Ovary (tissue), 9 donors: Measurements from ENCODE around the gene DENND1A. TPM values are rescaled to one million over a fixed set of nuclear protein-coding genes. Genes with fewer than 3 reads are reported as not detected.
"Not testable (repeated sequence)": the region's sequence is repeated elsewhere in the genome, so short reads cannot be mapped to it uniquely, and the experiment has no call there.

ENCODE experiments used
- DNase-seq, 5 donors: peaks; one replicate each; pipeline ENCODE4 v3.0.0-alpha.2; 2019 to 2020
- H3K27ac ChIP-seq, 2 donors: fragments of 200-600 bp; one replicate each; pipeline versions ENCODE4 v1.5.1 to v1.8.0; 2019 to 2022
- H3K27me3 ChIP-seq: fragments of 200-600 bp; one replicate; pipeline ENCODE4 v1.8.0; 2022
- H3K36me3 ChIP-seq: fragments of 200-600 bp; sonication (generic); one replicate; pipeline ENCODE4 v1.5.1; 2019
- H3K4me1 ChIP-seq: one replicate; pipeline ENCODE4 v1.8.1; 2013; ENCODE audit warnings: mild to moderate bottlenecking, moderate library complexity; ENCODE audit not compliant: insufficient read depth
- H3K4me3 ChIP-seq: fragments of 200-600 bp; sonication (generic); one replicate; pipeline ENCODE4 v1.5.1; 2017
- H3K9me3 ChIP-seq, 2 donors: fragments of 200-600 bp in 1 of 2; sonication (generic) in 1 of 2; one replicate each; pipeline versions ENCODE4 v1.5.1 to v1.8.1; 2013 to 2019; ENCODE audit warnings: mild to moderate bottlenecking in 1 of 2, moderate library complexity in 1 of 2
- EP300 ChIP-seq: sonication (generic); formaldehyde crosslinking; IDR thresholded peaks from one replicate; pipeline ENCODE4 v1.6.1; 2017; ENCODE audit warnings: antibody characterized with exemption
- POLR2A ChIP-seq: fragments of 450-650 bp; IDR thresholded peaks from one replicate; pipeline ENCODE4 v1.6.1; 2017; ENCODE audit warnings: antibody characterized with exemption, mild to moderate bottlenecking, moderate library complexity
- WGBS, 3 donors: extraction: QIAGEN DNeasy Blood & Tissue Kit in 1 of 3; methylation state at CpG; one replicate each; pipeline versions ENCODE4 v1.1.5 to v1.1.7; 2013 to 2017; 5-methylcytosine and 5-hydroxymethylcytosine counted together
- intact Hi-C, 4 donors: fragments of 100-400 bp; cut with DNase I; formaldehyde crosslinking; loops; one replicate each; pipeline versions ENCODE4 v1.11.0 to v1.15.1; 2022 to 2023
- polyA plus RNA-seq, 2 donors: library from polyadenylated mRNA; stranded (reverse); fragments of 200-250 nt in 1 of 2; fragments of 350-450 nt in 1 of 2; fragmentation: Illumina TruSeq in 1 of 2; extraction: RNeasy Lipid Tissue Mini Kit (QIAGEN cat#74804) in 1 of 2; gene quantifications; one replicate each; pipeline ENCODE4 v1.2.3, GENCODE V29; 2013 to 2014
- total RNA-seq, 7 donors: library from RNA; depleted of rRNA in 2 of 7; stranded (reverse); fragments of >200 nt in 2 of 7; fragmentation: NEBNext Ultra II Directional in 3 of 7; extraction: Animal tissue kit (Norgen Biotek cat#: 25700) in 3 of 7; gene quantifications; one replicate each; pipeline versions ENCODE4 v1.1.0 to v1.2.4, GENCODE V29; 2016 to 2023
- TF ChIP-seq, protein P1 (sequence below), 3 donors: fragments of 450-650 bp in 2 of 3; fragments of 200-600 bp in 1 of 3; IDR thresholded peaks; one replicate each; pipeline versions ENCODE4 v1.5.1 to v1.8.0; 2016 to 2022; ENCODE audit warnings: antibody characterized with exemption in 3 of 3, mild to moderate bottlenecking in 1 of 3
- donor health status: DM: no; HTN: no; CAD: no; lungs with moderate emphysema.
- donor health status: DM: no; HTN: no; CAD: no.
- donor health status: Bipolar disorder and iron deficiency.
- donor health status: DM: yes; HTN: yes; CAD: no.
- donor health status: DM: no; HTN: no; CAD: no.
- donor health status: DM: yes; HTN: yes; CAD: no.

Gene DENND1A
- total and polyA plus RNA-seq, 9 donors: 10.4 to 24.5 (median 17.1) TPM

DNA sequence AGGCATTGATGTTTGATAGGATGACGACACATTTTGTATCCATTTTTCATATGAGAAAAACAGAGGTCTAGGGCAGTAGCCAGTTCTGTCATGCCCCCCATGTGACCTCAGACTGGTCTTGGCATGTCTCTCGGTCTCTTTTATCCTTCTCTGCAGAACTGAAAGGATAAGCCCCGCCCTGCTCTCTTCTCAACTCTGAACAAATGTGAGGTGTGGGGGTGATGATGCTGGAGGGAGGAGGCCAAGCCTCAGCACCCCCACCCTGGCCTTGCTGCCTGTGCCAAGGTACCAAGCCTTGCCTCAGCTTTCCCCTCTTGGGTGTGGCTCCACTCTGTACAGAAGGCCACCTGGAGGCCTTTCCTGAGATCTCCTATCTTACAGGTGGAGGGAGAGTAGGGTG is 593.5 kb downstream of the DENND1A start:
- no peak for DNase-seq
- intact Hi-C loops: no loop called here
- WGBS, 3 donors: 81 to 88% (median 82%) methylated on average over 3 of the region's 3 CpGs

DNA sequence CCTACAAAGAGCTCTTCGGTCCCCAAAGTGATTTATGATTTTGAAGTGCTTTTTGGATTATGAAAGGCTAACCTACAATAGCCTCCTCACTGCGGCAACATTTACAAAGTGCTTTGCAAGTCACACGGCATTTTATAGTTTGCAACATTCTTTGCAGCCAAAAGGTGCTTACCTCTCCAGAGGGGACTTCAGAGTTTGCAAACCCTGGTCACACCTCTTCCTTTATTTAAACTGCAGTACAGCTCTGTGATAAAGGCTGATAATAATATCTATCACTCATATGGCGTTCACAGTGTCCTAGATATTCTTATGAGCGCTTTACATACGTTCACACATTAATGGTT is 594.0 kb downstream of the DENND1A start:
- no peak for TF ChIP-seq POLR2A
- TF ChIP-seq, protein P1, sequence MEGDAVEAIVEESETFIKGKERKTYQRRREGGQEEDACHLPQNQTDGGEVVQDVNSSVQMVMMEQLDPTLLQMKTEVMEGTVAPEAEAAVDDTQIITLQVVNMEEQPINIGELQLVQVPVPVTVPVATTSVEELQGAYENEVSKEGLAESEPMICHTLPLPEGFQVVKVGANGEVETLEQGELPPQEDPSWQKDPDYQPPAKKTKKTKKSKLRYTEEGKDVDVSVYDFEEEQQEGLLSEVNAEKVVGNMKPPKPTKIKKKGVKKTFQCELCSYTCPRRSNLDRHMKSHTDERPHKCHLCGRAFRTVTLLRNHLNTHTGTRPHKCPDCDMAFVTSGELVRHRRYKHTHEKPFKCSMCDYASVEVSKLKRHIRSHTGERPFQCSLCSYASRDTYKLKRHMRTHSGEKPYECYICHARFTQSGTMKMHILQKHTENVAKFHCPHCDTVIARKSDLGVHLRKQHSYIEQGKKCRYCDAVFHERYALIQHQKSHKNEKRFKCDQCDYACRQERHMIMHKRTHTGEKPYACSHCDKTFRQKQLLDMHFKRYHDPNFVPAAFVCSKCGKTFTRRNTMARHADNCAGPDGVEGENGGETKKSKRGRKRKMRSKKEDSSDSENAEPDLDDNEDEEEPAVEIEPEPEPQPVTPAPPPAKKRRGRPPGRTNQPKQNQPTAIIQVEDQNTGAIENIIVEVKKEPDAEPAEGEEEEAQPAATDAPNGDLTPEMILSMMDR (IDR thresholded peaks at IDR 0.05): no peak
- no peak for TF ChIP-seq EP300
- no peaks in the 10 kb centered on the region for H3K36me3 ChIP-seq
- peaks cover 2% of the 10 kb centered on the region for H3K4me1 ChIP-seq
- no peaks in the 10 kb centered on the region for H3K27me3 ChIP-seq
- H3K9me3 ChIP-seq: no peaks in the 10 kb centered on the region
- no peak for DNase-seq
- 70 to 77% (median 77%) methylated on average over 6 of the region's 6 CpGs for WGBS, 3 donors
- no peak overlapping the region for H3K4me3 ChIP-seq
- H3K27ac ChIP-seq: no peak overlapping the region
- intact Hi-C loops: no loop called here

More for the DNA sequence above, 593.5 kb downstream of the DENND1A start:
- no peak overlapping the region for H3K27ac ChIP-seq
- H3K9me3 ChIP-seq: no peaks in the 10 kb centered on the region
- H3K36me3 ChIP-seq: no peaks in the 10 kb centered on the region
- H3K4me3 ChIP-seq: no peak overlapping the region
- H3K4me1 ChIP-seq: peaks cover 2% of the 10 kb centered on the region
- H3K27me3 ChIP-seq: no peaks in the 10 kb centered on the region
- TF ChIP-seq, protein P1 (IDR thresholded peaks at IDR 0.05): no peak
- TF ChIP-seq POLR2A (no peak), EP300 (no peak)

DNA sequence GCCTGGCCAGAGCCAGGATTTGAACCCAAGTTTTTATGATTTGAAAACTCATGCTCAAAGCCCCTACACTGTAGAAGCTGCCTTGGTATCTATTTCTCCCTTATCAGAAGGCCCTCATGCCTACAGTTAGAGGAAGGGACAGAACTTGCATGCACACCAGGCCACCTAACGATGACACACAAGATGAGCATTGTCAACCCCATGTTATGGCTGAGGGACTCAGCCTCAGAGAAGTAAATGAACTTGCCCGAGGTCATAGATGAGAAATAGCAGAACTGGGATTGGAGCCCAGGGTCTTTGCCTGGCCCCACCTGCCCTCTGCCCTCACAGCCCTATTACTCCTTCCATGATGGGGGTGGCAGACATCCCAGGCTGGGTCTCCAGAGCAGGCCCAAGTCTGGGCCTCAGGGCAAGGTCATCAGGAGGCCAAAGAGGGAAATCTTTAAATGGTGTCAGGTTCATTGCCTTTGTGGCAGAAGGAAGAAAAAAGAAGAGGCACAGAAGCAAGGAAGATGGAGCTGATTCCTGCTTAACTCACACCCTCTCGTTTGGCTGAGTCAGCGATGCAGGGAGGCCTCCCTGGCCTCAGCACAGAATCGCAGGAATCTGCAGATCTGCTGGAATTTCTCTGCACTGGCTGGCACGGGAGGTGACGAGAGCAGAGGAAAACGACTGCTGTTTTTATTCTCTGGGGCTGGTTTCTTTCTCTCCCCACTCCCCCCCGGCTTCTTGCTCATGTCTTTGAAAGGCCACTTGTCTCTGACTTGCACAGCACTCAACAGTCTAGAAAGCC is 594.5 kb downstream of the DENND1A start:
- Histone ChIP-seq H3K4me3 (no peak overlapping the region), H3K27ac (no peak overlapping the region), H3K27me3 (no peaks in the 10 kb centered on the region), H3K36me3 (no peaks in the 10 kb centered on the region), H3K9me3 (no peaks in the 10 kb centered on the region), H3K4me1 (peaks cover 2% of the 10 kb centered on the region)
- intact Hi-C loops: no loop called here
- TF ChIP-seq POLR2A (no peak), EP300 (no peak)
- TF ChIP-seq, protein P1 (IDR thresholded peaks at IDR 0.05): no peak
- DNase-seq: no peak
- WGBS, 3 donors: 31 to 32% (median 31%) methylated on average over 9 of the region's 9 CpGs

DNA sequence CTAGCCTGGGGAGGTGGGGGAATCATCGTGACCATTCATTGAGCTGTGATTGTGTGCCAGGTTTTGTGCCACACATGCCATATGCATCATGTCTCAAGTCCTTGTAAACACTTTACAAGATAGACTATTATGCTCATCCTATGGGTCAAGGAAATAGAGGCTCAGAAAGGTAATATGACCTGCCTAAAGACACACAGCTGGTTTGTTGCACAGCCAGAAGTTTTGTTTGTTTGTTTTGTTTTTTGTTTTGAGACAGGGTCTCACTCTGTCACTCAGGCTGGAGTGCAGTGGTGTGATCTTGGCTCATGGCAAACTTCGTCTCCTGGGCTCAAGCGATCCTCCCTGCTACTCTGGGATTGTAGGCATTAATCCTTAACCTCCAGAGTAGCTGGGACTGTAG is 595.3 kb downstream of the DENND1A start:
- 87 to 99% (median 95%) methylated on average over 3 of the region's 3 CpGs for WGBS, 3 donors

DNA sequence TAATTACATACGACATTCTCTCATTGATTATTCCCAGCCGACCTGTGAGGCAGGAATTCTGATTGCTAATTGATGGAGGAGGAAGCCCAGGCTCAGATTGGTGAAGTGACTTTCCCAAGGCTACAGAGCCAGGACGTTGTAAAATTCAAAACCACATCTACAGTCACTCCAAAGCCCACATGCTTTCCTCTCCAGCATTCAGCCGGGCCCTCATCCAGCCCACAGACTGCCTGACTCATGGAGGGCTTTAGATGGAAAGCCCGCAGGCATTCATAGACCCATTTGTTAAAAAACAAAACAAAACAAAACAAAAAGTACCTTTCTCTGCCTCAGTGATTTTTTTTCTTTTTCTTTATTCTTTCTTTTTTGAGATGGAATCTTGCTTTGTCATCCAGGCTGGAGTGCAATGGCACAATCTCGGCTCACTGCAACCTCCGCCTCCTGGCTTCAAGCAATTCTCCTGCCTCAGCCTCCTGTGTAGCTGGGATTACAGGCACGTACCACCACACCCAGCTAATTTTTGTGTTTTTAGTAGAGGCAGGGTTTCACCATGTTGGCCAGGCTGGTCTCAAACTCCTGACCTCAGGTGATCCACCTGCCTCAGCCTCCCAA is 596.8 kb downstream of the DENND1A start:
- H3K9me3 ChIP-seq, H3K4me1 ChIP-seq, intact Hi-C loops, H3K27me3 ChIP-seq, DNase-seq, H3K27ac ChIP-seq, H3K4me3 ChIP-seq, H3K36me3 ChIP-seq: not testable (repeated sequence)
- 62 to 71% (median 70%) methylated on average over 8 of the region's 8 CpGs for WGBS, 3 donors

More for the DNA sequence above, 595.3 kb downstream of the DENND1A start:
- no peaks in the 10 kb centered on the region for H3K4me1 ChIP-seq
- no peak overlapping the region for H3K4me3 ChIP-seq
- DNase-seq: no peak
- TF ChIP-seq, protein P1 (IDR thresholded peaks at IDR 0.05): no peak
- TF ChIP-seq POLR2A: no peak
- no peak for TF ChIP-seq EP300
- intact Hi-C loops: no loop called here
- H3K27me3 ChIP-seq: no peaks in the 10 kb centered on the region
- H3K36me3 ChIP-seq: no peaks in the 10 kb centered on the region
- no peaks in the 10 kb centered on the region for H3K9me3 ChIP-seq
- no peak overlapping the region for H3K27ac ChIP-seq
